CD4-positive, alpha-beta T cell (primary cell): ENCODE results near the gene SYCN. TPM values are rescaled to one million over a fixed set of nuclear protein-coding genes. Genes with fewer than 3 reads are reported as not detected.

Experiments used
- ATAC-seq: fragments of 200-7000 bp; cut with Tn5 transposase; one replicate; pipeline ENCODE4 v1.10.0; 2022; ENCODE audit warnings: mild to moderate bottlenecking; ENCODE audit not compliant: poor library complexity
- CTCF ChIA-PET: fragments of 350-600 bp; sonication (Branson Sonifier 250); formaldehyde crosslinking; loops from one replicate; lab custom pipeline; 2021; ENCODE audit warnings: antibody characterized with exemption, inconsistent platforms; lab: Charles Lee
- POLR2A ChIA-PET: fragments of 350-600 bp; sonication (Branson Sonifier 250); formaldehyde crosslinking; loops from one replicate; lab custom pipeline; 2021; ENCODE audit warnings: antibody characterized with exemption, inconsistent platforms; lab: Charles Lee
- DNase-seq, 14 experiments: peaks; one replicate each; pipeline ENCODE4 v3.0.0-alpha.2; 2013 to 2020; ENCODE audit warnings: mixed read lengths in 2 of 14
- H3K27ac ChIP-seq, 2 donors: one replicate each; pipeline versions ENCODE4 v1.5.1 to v1.7.0; 2013; ENCODE audit warnings: low read length in 2 of 2, low read depth in 1 of 2, mild to moderate bottlenecking in 1 of 2
- H3K27me3 ChIP-seq, 2 experiments: 1 replicate in 1 of 2; 2 replicates in 1 of 2; pipeline versions ENCODE4 v1.6.1 to v1.7.0; 2013; ENCODE audit warnings: low read length in 2 of 2, control low read depth in 1 of 2, mild to moderate bottlenecking in 1 of 2, moderate library complexity in 1 of 2; ENCODE audit not compliant: insufficient read depth in 2 of 2, control insufficient read depth in 1 of 2
- H3K36me3 ChIP-seq: one replicate; pipeline ENCODE4 v1.6.1; 2013; ENCODE audit warnings: low read length, control low read depth; ENCODE audit not compliant: insufficient read depth
- H3K4me1 ChIP-seq: one replicate; pipeline ENCODE4 v1.6.1; 2013; ENCODE audit warnings: low read length, control low read depth; ENCODE audit not compliant: insufficient read depth
- H3K4me3 ChIP-seq: one replicate; pipeline ENCODE4 v1.5.1; 2013; ENCODE audit warnings: mild to moderate bottlenecking, low read length, moderate library complexity
- H3K9me3 ChIP-seq, 2 experiments: 1 replicate in 1 of 2; 2 replicates in 1 of 2; pipeline versions ENCODE4 v1.6.1 to v1.7.0; 2013; ENCODE audit warnings: low read length in 2 of 2, mild to moderate bottlenecking in 2 of 2, control low read depth in 1 of 2, moderate library complexity in 1 of 2; ENCODE audit not compliant: control insufficient read depth in 1 of 2, insufficient read depth in 1 of 2
- H3K27ac Mint-ChIP-seq: one replicate; pipeline ENCODE4 v1.8.0; 2020; ENCODE audit warnings: mixed read lengths
- H3K27me3 Mint-ChIP-seq: one replicate; pipeline ENCODE4 v1.8.0; 2021; ENCODE audit warnings: mixed read lengths
- H3K36me3 Mint-ChIP-seq: one replicate; pipeline ENCODE4 v1.8.0; 2021; ENCODE audit warnings: low read depth, mixed read lengths
- H3K4me1 Mint-ChIP-seq: one replicate; pipeline ENCODE4 v1.8.0; 2021; ENCODE audit warnings: low read depth, mixed read lengths
- H3K4me3 Mint-ChIP-seq: one replicate; pipeline ENCODE4 v1.8.0; 2020; ENCODE audit warnings: mild to moderate bottlenecking, mixed read lengths
- H3K9me3 Mint-ChIP-seq: one replicate; pipeline ENCODE4 v1.8.0; 2020; ENCODE audit warnings: mixed read lengths
- CTCF ChIP-seq: fragments of 200-600 bp; IDR thresholded peaks from one replicate; pipeline ENCODE4 v1.8.0; 2022; ENCODE audit warnings: antibody characterized with exemption, mild to moderate bottlenecking
- intact Hi-C, 2 experiments: fragments of 100-400 bp; cut with DNase I in 1 of 2; cut with micrococcal nuclease in 1 of 2; formaldehyde crosslinking; loops; one replicate each; pipeline versions ENCODE4 v1.15.1 to v1.9.0; 2023 to 2025; cut with DNase I, micrococcal nuclease
- total RNA-seq, 174 experiments: library from RNA in 2 of 174; stranded (reverse) in 2 of 174; gene quantifications; one replicate each; pipeline ENCODE4 v1.2.3 and lab custom pipeline; 2021 to 2026

SYCN gene
- total RNA-seq, 2 experiments from 2014 or later: not detected

- no peaks in the 10 kb centered on the region for H3K27me3 Mint-ChIP-seq
- H3K4me3 ChIP-seq: no peak overlapping the region
- intact Hi-C loops: no loop called here
- no peaks in the 10 kb centered on the region for H3K36me3 Mint-ChIP-seq
- H3K4me1 Mint-ChIP-seq: peaks cover 34% of the 10 kb centered on the region
- H3K9me3 Mint-ChIP-seq: no peaks in the 10 kb centered on the region
- H3K4me1 ChIP-seq: peaks cover 7% of the 10 kb centered on the region
- no peaks in the 10 kb centered on the region for H3K27me3 ChIP-seq
- DNase-seq (no peak), ATAC-seq (no peak)
- ChIA-PET CTCF (no interaction called here), POLR2A (no interaction called here)
- H3K9me3 ChIP-seq: no peaks in the 10 kb centered on the region
- H3K36me3 ChIP-seq: peaks cover 2% of the 10 kb centered on the region
- no peak overlapping the region for H3K27ac ChIP-seq
- no peak overlapping the region for H3K27ac Mint-ChIP-seq
- no peak for TF ChIP-seq CTCF
- H3K4me3 Mint-ChIP-seq: no peak overlapping the region
Measured at GRCh38 chr19:39155741-39156140, 48.3 kb downstream of the SYCN start.

GRCh38 chr19:39155114-39155700 is 48.9 kb downstream of the SYCN start:
- Mint-ChIP-seq H3K4me3 (no peak overlapping the region), H3K27me3 (no peaks in the 10 kb centered on the region), H3K4me1 (peaks cover 29% of the 10 kb centered on the region), H3K27ac (no peak overlapping the region), H3K9me3 (no peaks in the 10 kb centered on the region), H3K36me3 (no peaks in the 10 kb centered on the region)
- H3K4me3 ChIP-seq: no peak overlapping the region
- ATAC-seq (no peak), DNase-seq (no peak)
- H3K36me3 ChIP-seq: peaks cover 2% of the 10 kb centered on the region
- TF ChIP-seq CTCF: no peak
- ChIA-PET CTCF (no interaction called here), POLR2A (no interaction called here)
- no peaks in the 10 kb centered on the region for H3K9me3 ChIP-seq
- H3K4me1 ChIP-seq: peaks cover 7% of the 10 kb centered on the region
- H3K27ac ChIP-seq: no peak overlapping the region
- intact Hi-C loops: no loop called here
- H3K27me3 ChIP-seq: no peaks in the 10 kb centered on the region

- H3K36me3 ChIP-seq: peaks cover 2% of the 10 kb centered on the region
- Mint-ChIP-seq H3K27me3 (no peaks in the 10 kb centered on the region), H3K36me3 (no peaks in the 10 kb centered on the region), H3K4me3 (no peak overlapping the region), H3K9me3 (no peaks in the 10 kb centered on the region), H3K4me1 (peaks cover 28% of the 10 kb centered on the region), H3K27ac (no peak overlapping the region)
- H3K27me3 ChIP-seq: no peaks in the 10 kb centered on the region
- no peak overlapping the region for H3K27ac ChIP-seq
- no peak overlapping the region for H3K4me3 ChIP-seq
- H3K9me3 ChIP-seq: no peaks in the 10 kb centered on the region
- CTCF ChIA-PET: no interaction called here
- DNase-seq (no peak), ATAC-seq (no peak)
- peaks cover 7% of the 10 kb centered on the region for H3K4me1 ChIP-seq
- POLR2A ChIA-PET: no interaction called here
- intact Hi-C loops: no loop called here
- no peak for TF ChIP-seq CTCF
Measured at GRCh38 chr19:39154629-39155100, 49.4 kb downstream of the SYCN start.
